PFSK-1 (cell line): ENCODE data around the gene ACP3. TPM values are rescaled to one million over a fixed set of nuclear protein-coding genes. Genes with fewer than 3 reads are reported as not detected.

Experiments
- FOXP2 ChIP-seq: optimal IDR thresholded peaks from 2 replicates; pipeline ENCODE3; 2011; ENCODE audit warnings: borderline replicate concordance, control low read depth, inconsistent platforms; ENCODE audit not compliant: insufficient read depth; ENCODE audit errors: extremely low read length, extremely low read depth
- POLR2AphosphoS5 ChIP-seq: IDR thresholded peaks from 2 replicates; pipeline ENCODE4 v1.6.1; 2012; ENCODE audit warnings: low read depth, mild to moderate bottlenecking, control low read depth, low read length, moderate library complexity
- REST ChIP-seq, 2 experiments: IDR thresholded peaks; 2 replicates each; pipeline versions ENCODE4 v1.6.1 to v1.8.0; 2011 to 2012; ENCODE audit warnings: low read depth in 2 of 2, low read length in 2 of 2, control low read depth in 1 of 2, inconsistent platforms in 1 of 2, mild to moderate bottlenecking in 1 of 2, moderate library complexity in 1 of 2; ENCODE audit not compliant: insufficient read depth in 1 of 2
- SIN3A ChIP-seq: IDR thresholded peaks from 2 replicates; pipeline ENCODE4 v1.6.1; 2012; ENCODE audit warnings: mild to moderate bottlenecking, low read length, moderate library complexity, borderline replicate concordance; ENCODE audit not compliant: insufficient read depth
- TAF1 ChIP-seq: IDR thresholded peaks from 2 replicates; pipeline ENCODE4 v1.6.1; 2012; ENCODE audit warnings: low read length, control low read depth, borderline replicate concordance; ENCODE audit not compliant: insufficient read depth
- polyA plus RNA-seq: library from polyadenylated mRNA; unstranded; fragments of >200 nt; gene quantifications from one replicate; pipeline ENCODE4 v1.2.1, GENCODE V29; 2012; ENCODE audit warnings: low read depth, missing spikeins; ENCODE audit not compliant: insufficient read length

Gene ACP3
- polyA plus RNA-seq = not detected

- TF ChIP-seq REST (IDR thresholded peaks at IDR 0.05; ENCODE audit: insufficient read depth in 1 of 2, low read depth in 2 of 2, low read length in 2 of 2) = no peak
- no peak for TF ChIP-seq POLR2AphosphoS5
- TF ChIP-seq TAF1 = no peak
Measured at GRCh38 chr3:132317229-132317948, at the start of gene ACP3. Gene ACP3, plus strand, starts transcription at chr3:132317407. Its CDS starts 50 bp downstream, at chr3:132317457.

- TF ChIP-seq SIN3A (no peak), REST (IDR thresholded peaks at IDR 0.05; ENCODE audit: insufficient read depth in 1 of 2, low read depth in 2 of 2, low read length in 2 of 2) (no peak), POLR2AphosphoS5 (no peak), FOXP2 (no peak), TAF1 (no peak)
Measured at GRCh38 chr3:132268956-132269355, 48.3 kb upstream of the ACP3 start.

DNA sequence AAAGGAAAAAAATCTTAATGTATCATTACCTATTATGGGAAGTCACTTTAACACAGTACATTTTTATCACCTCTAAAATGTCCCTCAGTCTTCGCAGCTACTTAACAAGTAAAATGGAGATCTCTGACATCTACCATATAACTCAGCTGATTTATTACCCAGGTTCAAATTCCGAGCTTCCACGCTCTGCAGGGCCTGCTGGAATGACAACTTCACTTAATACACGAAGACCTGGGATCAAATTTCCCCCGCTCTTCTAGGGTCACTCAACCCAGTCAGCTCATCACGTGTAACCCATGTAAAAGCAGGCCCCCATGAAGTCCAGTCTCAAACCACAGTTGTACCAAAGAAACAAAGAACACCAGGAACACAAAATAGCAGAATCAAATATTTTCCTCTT is 44.2 kb upstream of the ACP3 start:
- TF ChIP-seq REST (IDR thresholded peaks at IDR 0.05; ENCODE audit: insufficient read depth in 1 of 2, low read depth in 2 of 2, low read length in 2 of 2) (no peak), SIN3A (no peak), POLR2AphosphoS5 (no peak), TAF1 (no peak), FOXP2 (no peak)

DNA sequence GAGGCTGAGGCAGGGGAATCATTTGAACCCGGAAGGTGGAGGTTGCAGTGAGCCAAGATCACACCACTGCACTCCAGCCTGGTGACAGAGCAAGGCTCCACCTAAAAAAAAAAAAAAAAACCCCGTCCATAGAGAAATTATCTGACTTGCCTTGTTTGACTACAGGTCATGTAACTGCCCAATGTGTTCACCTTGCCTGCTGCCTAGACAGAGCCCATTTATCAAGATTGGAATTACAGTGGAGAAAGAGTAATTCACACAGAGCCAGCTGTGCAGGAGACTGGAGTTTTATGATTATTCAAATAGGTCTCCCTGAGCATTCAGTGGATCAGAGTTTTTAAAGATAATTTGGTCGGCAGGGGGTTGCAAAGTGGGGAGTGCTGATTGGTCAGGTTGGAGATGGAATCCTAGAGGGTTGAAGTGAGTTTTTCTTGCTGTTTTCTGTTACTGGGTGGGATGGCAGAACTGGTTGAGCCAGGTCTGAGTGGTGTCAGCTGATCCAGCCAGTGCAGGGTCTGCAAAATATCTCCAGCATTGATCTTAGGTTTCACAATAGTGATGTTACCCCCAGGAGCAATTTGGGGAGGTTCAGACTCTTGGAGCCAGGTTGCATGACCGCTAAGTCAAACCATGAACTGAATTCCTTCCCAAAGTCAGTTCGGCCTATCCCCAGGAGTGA is 40.8 kb upstream of the ACP3 start:
- TF ChIP-seq REST (IDR thresholded peaks at IDR 0.05; ENCODE audit: insufficient read depth in 1 of 2, low read depth in 2 of 2, low read length in 2 of 2) (no peak), TAF1 (no peak), POLR2AphosphoS5 (no peak), FOXP2 (no peak), SIN3A (no peak)
